ENCODE measurements around the gene SDCCAG8.

The SDCCAG8 gene

DNA sequence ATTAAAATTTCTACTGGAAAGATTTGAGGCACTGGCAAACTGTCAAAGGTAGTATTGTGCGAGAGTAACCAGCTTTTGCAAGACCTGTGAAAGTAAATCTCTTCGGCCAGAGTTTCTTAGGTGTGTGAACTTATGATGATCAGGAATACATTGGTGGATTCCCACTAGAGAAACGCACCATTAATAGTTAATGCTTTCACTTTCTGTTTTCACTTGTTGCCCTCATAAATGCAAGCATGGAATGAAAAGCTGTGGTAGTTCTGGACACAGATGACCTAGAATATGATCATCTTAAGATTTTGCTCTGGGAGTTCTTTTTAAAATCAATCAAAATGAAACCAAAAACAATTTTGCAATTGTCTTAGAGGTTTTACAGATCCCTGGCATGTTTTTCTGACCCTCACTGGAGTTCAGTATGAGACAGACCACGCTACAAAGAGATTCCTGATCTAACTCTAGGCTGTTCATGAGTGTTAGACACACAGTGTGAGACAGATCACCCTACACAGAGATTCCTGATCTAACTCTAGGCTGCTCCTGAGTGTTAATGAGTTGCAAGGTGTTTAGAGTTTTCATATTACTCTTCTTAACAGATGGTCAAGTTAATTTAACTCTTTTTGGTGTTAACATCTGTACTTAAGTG is 98.8 kb downstream of the SDCCAG8 start:
- ChIA-PET CTCF (interaction anchor here (0.7 to 5.0 kb wide), 2 partner anchors 11 to 423 kb away, joined by 4 to 28 read pairs; no protein-coding TSS in a partner anchor), POLR2A (no interaction called here)
- no peak overlapping the region for H3K4me3 ChIP-seq (ENCODE audit: low read depth, low read length)
- H3K4me1 ChIP-seq (ENCODE audit: control insufficient read depth, insufficient read depth, low read length), result no peaks in the 10 kb centered on the region
- peaks cover 8 to 11% of the 10 kb centered on the region in 2 experiments; a peak in 2 of 3 replicates for H3K36me3 ChIP-seq (ENCODE audit: control insufficient read depth in 2 of 2, insufficient read depth in 1 of 2, low read length in 2 of 2)
- TF ChIP-seq ZNF211 (tag by site-specific recombination; IDR thresholded peaks at IDR 0.05; ENCODE audit: low read depth), result no peak
- TF ChIP-seq, protein P1, sequence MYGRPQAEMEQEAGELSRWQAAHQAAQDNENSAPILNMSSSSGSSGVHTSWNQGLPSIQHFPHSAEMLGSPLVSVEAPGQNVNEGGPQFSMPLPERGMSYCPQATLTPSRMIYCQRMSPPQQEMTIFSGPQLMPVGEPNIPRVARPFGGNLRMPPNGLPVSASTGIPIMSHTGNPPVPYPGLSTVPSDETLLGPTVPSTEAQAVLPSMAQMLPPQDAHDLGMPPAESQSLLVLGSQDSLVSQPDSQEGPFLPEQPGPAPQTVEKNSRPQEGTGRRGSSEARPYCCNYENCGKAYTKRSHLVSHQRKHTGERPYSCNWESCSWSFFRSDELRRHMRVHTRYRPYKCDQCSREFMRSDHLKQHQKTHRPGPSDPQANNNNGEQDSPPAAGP (tag by site-specific recombination; IDR thresholded peaks at IDR 0.05), result no peak
- TF ChIP-seq BCL11A (tag by site-specific recombination; IDR thresholded peaks at IDR 0.05; ENCODE audit: low read depth), result no peak
- no peak for TF ChIP-seq KLF8 (tag by site-specific recombination; IDR thresholded peaks at IDR 0.05)
- TF ChIP-seq GLI2 (tag by site-specific recombination; IDR thresholded peaks at IDR 0.05; ENCODE audit: borderline replicate concordance, low read depth), result no peak
- no peak for TF ChIP-seq FEZF1 (tag by site-specific recombination; IDR thresholded peaks at IDR 0.05)
- peak; percentile 79 for TF ChIP-seq PRDM1 (tag by site-specific recombination; IDR thresholded peaks at IDR 0.05)
- TF ChIP-seq, protein P2, sequence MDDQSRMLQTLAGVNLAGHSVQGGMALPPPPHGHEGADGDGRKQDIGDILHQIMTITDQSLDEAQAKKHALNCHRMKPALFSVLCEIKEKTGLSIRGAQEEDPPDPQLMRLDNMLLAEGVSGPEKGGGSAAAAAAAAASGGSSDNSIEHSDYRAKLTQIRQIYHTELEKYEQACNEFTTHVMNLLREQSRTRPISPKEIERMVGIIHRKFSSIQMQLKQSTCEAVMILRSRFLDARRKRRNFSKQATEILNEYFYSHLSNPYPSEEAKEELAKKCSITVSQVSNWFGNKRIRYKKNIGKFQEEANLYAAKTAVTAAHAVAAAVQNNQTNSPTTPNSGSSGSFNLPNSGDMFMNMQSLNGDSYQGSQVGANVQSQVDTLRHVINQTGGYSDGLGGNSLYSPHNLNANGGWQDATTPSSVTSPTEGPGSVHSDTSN (CRISPR knock-in tag; IDR thresholded peaks at IDR 0.05), result no peak
- TF ChIP-seq ZFP69B (tag by site-specific recombination; IDR thresholded peaks at IDR 0.05), result no peak
- no peak overlapping the region for H3K27ac ChIP-seq (ENCODE audit: extremely low read depth, low read depth, low read length)
- no peaks in the 10 kb centered on the region for H3K9me3 ChIP-seq (ENCODE audit: control insufficient read depth, insufficient read depth, low read depth, low read length)

DNA sequence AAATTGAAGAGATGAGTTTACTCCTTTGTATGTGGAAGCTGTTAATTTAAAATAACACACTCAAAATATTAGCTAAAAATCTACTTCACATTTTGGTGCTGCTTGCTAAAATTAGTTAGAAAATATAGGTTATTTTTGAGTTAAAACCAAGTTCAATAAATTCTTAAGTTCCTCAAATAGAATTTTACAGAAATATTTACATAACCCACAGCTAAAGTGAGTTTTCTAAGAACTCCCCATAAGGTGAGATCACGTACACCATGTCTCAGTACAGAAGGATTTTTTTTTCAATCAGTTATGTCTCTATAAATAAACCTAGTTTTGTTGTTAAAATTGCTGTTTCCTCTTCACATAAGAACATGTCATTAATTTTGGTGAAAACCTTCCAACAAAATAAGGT is 108.0 kb downstream of the SDCCAG8 start:
- no peaks in the 10 kb centered on the region for H3K9me3 ChIP-seq (ENCODE audit: control insufficient read depth, insufficient read depth, low read depth, low read length)
- H3K27ac ChIP-seq (ENCODE audit: extremely low read depth, low read depth, low read length), result no peak overlapping the region
- ChIA-PET CTCF (interaction anchor here (0.9 to 1.1 kb wide), 2 partner anchors 20 to 384 kb away, joined by 3 to 5 read pairs; no protein-coding TSS in a partner anchor), POLR2A (no interaction called here)
- H3K4me3 ChIP-seq (ENCODE audit: low read depth, low read length), result no peak overlapping the region
- H3K36me3 ChIP-seq (ENCODE audit: control insufficient read depth in 2 of 2, insufficient read depth in 1 of 2, low read length in 2 of 2), result no peaks in the 10 kb centered on the region
- H3K4me1 ChIP-seq (ENCODE audit: control insufficient read depth, insufficient read depth, low read length), result no peaks in the 10 kb centered on the region
- TF ChIP-seq, protein P3, sequence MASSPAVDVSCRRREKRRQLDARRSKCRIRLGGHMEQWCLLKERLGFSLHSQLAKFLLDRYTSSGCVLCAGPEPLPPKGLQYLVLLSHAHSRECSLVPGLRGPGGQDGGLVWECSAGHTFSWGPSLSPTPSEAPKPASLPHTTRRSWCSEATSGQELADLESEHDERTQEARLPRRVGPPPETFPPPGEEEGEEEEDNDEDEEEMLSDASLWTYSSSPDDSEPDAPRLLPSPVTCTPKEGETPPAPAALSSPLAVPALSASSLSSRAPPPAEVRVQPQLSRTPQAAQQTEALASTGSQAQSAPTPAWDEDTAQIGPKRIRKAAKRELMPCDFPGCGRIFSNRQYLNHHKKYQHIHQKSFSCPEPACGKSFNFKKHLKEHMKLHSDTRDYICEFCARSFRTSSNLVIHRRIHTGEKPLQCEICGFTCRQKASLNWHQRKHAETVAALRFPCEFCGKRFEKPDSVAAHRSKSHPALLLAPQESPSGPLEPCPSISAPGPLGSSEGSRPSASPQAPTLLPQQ (tag by site-specific recombination; IDR thresholded peaks at IDR 0.05), result no peak
- no peak for TF ChIP-seq ZNF677 (tag by site-specific recombination; IDR thresholded peaks at IDR 0.05)
- TF ChIP-seq ZBTB26 (tag by site-specific recombination; optimal IDR thresholded peaks at IDR 0.05), result no peak
- no peak for TF ChIP-seq KLF16 (tag by site-specific recombination; IDR thresholded peaks at IDR 0.05)
- no peak for TF ChIP-seq ZBTB21 (tag by site-specific recombination; IDR thresholded peaks at IDR 0.05)
- TF ChIP-seq ZNF23 (tag by site-specific recombination; IDR thresholded peaks at IDR 0.05; ENCODE audit: borderline replicate concordance), result no peak
- TF ChIP-seq FEZF1 (tag by site-specific recombination; IDR thresholded peaks at IDR 0.05), result no peak
- TF ChIP-seq ZNF394 (tag by site-specific recombination; IDR thresholded peaks at IDR 0.05; ENCODE audit: borderline replicate concordance), result no peak
- no peak for TF ChIP-seq ZNF416 (tag by site-specific recombination; IDR thresholded peaks at IDR 0.05)
- no peak for TF ChIP-seq ZNF10 (tag by site-specific recombination; IDR thresholded peaks at IDR 0.05)
- no peak for TF ChIP-seq ZNF707 (tag by site-specific recombination; IDR thresholded peaks at IDR 0.05)
- TF ChIP-seq KLF9 (tag by site-specific recombination; IDR thresholded peaks at IDR 0.05; ENCODE audit: low read depth), result no peak
- TF ChIP-seq ZNF514 (tag by site-specific recombination; IDR thresholded peaks at IDR 0.05), result no peak
- no peak for TF ChIP-seq ZNF76 (tag by site-specific recombination; IDR thresholded peaks at IDR 0.05; ENCODE audit: borderline replicate concordance, low read depth)
- no peak for TF ChIP-seq ZNF501 (tag by site-specific recombination; IDR thresholded peaks at IDR 0.05)
- no peak for TF ChIP-seq GLI2 (tag by site-specific recombination; IDR thresholded peaks at IDR 0.05; ENCODE audit: borderline replicate concordance, low read depth)
- TF ChIP-seq ZNF837 (tag by site-specific recombination; IDR thresholded peaks at IDR 0.05), result no peak

Data from HEK293 (cell line).